A673 (cell line): Measurements from ENCODE around the gene TMEM223. TPM values are rescaled to one million over a fixed set of nuclear protein-coding genes. Genes with fewer than 3 reads are reported as not detected.
A peak's percentile ranks its signal among the peaks of the same experiment; 100 is the strongest.

ENCODE experiments used
- BruUV-seq: library from RNA; stranded (reverse); fragments of 400-500 nt; replicated peaks from 2 replicates; lab custom pipeline; 2021; lab: Mats Ljungman, UMichigan
- CTCF ChIA-PET: fragments of 300-600 bp; sonication (Branson Sonifier 250); formaldehyde crosslinking; loops from one replicate; lab custom pipeline; 2022; ENCODE audit warnings: antibody characterized with exemption; lab: Charles Lee
- POLR2A ChIA-PET: fragments of 300-600 bp; sonication (Branson Sonifier 250); formaldehyde crosslinking; loops from one replicate; lab custom pipeline; 2022; ENCODE audit warnings: antibody characterized with exemption; ENCODE audit not compliant: low non-redundant PET; lab: Charles Lee
- DNase-seq: peaks from one replicate; pipeline ENCODE4 v3.0.0-alpha.2; 2015; ENCODE audit warnings: low spot score
- H3K27ac ChIP-seq: fragments of 200-600 bp; sonication (generic); 2 replicates; pipeline ENCODE4 v1.5.1; 2016; ENCODE audit warnings: mixed run types, low read depth, mild to moderate bottlenecking, mixed read lengths, antibody characterized with exemption, low read length; ENCODE audit not compliant: poor library complexity, severe bottlenecking
- H3K27me3 ChIP-seq: fragments of 200-600 bp; sonication (generic); replicated peaks from 2 replicates; pipeline ENCODE4 v1.6.1; 2017; ENCODE audit warnings: mixed run types, low read depth, mild to moderate bottlenecking, mixed read lengths, antibody characterized with exemption, low read length; ENCODE audit not compliant: insufficient read depth, poor library complexity
- H3K36me3 ChIP-seq: fragments of 200-600 bp; sonication (generic); 2 replicates; pipeline ENCODE4 v1.6.1; 2016; ENCODE audit warnings: mixed run types, mild to moderate bottlenecking, mixed read lengths, antibody characterized with exemption, low read length; ENCODE audit not compliant: insufficient read depth, poor library complexity, severe bottlenecking
- H3K4me1 ChIP-seq: fragments of 200-600 bp; sonication (generic); 2 replicates; pipeline ENCODE4 v1.6.1; 2017; ENCODE audit warnings: mixed run types, mild to moderate bottlenecking, mixed read lengths, antibody characterized with exemption, low read length; ENCODE audit not compliant: insufficient read depth, poor library complexity, severe bottlenecking
- H3K4me3 ChIP-seq: fragments of 200-600 bp; sonication (generic); 2 replicates; pipeline ENCODE4 v1.5.1; 2016; ENCODE audit warnings: low read depth, mixed run types, mild to moderate bottlenecking, mixed read lengths, low read length; ENCODE audit not compliant: poor library complexity, severe bottlenecking
- H3K9me3 ChIP-seq: fragments of 200-600 bp; sonication (generic); 2 replicates; pipeline ENCODE4 v1.6.1; 2016; ENCODE audit warnings: mixed run types, low read depth, mild to moderate bottlenecking, mixed read lengths, antibody characterized with exemption, low read length; ENCODE audit not compliant: poor library complexity, severe bottlenecking
- EZH2 ChIP-seq: fragments of 200-600 bp; sonication (generic); IDR thresholded peaks from 2 replicates; pipeline ENCODE4 v1.6.1; 2017; ENCODE audit warnings: borderline replicate concordance, low read depth, mild to moderate bottlenecking, mixed read lengths, antibody characterized with exemption, low read length; ENCODE audit not compliant: poor library complexity, severe bottlenecking
- intact Hi-C: fragments of 100-400 bp; cut with micrococcal nuclease; formaldehyde crosslinking; loops from one replicate; pipeline ENCODE4 v1.10.0; 2022; ENCODE audit not compliant: unreplicated experiment
- total RNA-seq: library from RNA; stranded (reverse); gene quantifications from 2 replicates; pipeline ENCODE4 v1.2.3, GENCODE V29; 2021
- TF ChIP-seq, protein P1 (sequence below): fragments of 300-800, 200-600 bp; sonication (generic); conservative IDR thresholded peaks from 2 replicates; pipeline ENCODE4 v1.5.1; 2017; ENCODE audit warnings: low read depth, mild to moderate bottlenecking, antibody characterized with exemption, low read length, moderate library complexity, mixed read lengths

The TMEM223 gene
- total RNA-seq, 1 experiment from 2014 or later, result 29.3 TPM

GRCh38 chr11:62805076-62805892, 13.5 kb upstream of the TMEM223 start, which contains the start of gene NXF1:
Gene NXF1, minus strand, starts transcription at chr11:62805440. Its CDS starts 84 bp downstream, at chr11:62805356.
- Histone ChIP-seq H3K4me3 (peak within 1 kb of the TSS; percentile 82), H3K4me1 (peaks cover 19% of the 10 kb centered on the region), H3K36me3 (peaks cover 35% of the 10 kb centered on the region), H3K27ac (peak within 1 kb of the TSS; percentile 87), H3K27me3 (no peaks in the 10 kb centered on the region), H3K9me3 (no peaks in the 10 kb centered on the region)
- DNase-seq, result peak; percentile 96
- intact Hi-C loops, result no loop called here
- BruUV-seq, result no TSS peak
- TF ChIP-seq EZH2, result no peak
- TF ChIP-seq, protein P1, sequence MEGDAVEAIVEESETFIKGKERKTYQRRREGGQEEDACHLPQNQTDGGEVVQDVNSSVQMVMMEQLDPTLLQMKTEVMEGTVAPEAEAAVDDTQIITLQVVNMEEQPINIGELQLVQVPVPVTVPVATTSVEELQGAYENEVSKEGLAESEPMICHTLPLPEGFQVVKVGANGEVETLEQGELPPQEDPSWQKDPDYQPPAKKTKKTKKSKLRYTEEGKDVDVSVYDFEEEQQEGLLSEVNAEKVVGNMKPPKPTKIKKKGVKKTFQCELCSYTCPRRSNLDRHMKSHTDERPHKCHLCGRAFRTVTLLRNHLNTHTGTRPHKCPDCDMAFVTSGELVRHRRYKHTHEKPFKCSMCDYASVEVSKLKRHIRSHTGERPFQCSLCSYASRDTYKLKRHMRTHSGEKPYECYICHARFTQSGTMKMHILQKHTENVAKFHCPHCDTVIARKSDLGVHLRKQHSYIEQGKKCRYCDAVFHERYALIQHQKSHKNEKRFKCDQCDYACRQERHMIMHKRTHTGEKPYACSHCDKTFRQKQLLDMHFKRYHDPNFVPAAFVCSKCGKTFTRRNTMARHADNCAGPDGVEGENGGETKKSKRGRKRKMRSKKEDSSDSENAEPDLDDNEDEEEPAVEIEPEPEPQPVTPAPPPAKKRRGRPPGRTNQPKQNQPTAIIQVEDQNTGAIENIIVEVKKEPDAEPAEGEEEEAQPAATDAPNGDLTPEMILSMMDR, result peak; percentile 12; the same call in 1 of the 2 replicates
- POLR2A ChIA-PET, result interaction anchor here (0.5 kb wide), 1 partner anchor 308 kb away, joined by 4 read pairs; no protein-coding TSS in a partner anchor
- CTCF ChIA-PET, result no interaction called here

DNA sequence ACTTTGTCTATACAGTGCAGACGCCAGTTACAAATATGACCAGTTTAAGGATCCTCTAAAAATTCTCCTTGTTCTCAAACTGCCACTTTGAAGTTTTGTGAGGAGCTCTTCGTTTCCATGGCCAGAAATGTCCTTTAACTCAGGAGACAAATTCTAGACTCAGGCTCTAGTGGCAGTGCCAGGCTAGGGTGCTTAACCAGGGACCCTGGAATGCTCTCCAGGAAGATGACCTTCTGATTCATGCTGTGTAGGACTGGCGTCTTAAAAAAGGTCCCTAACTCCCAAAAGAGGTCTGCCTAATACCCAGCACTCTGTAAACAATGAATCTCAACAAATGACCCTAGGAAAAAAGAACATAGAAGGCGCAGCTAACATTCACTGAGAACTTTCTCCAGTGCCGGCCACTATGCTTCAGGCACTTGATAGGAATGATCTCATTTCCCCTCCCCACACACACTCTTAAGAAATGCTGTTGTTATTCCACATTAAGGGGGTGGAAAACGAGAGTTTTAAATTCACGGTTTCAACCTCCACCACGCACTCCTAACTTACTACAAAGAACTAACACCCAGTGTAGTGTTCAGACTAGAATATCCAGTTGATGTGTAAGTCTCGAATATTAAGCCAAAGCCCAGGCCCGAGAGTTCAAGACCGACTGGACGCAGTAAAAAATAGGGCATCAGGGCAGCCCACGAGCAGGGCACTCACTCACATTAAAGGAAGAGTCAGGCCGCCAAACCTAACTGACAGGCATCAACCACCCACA, 12.7 kb upstream of the TMEM223 start:
- intact Hi-C loops, result no loop called here
- TSS peak; percentile 73 for BruUV-seq

GRCh38 chr11:62801071-62801470, 9.3 kb upstream of the TMEM223 start:
- Histone ChIP-seq H3K27ac (no peak overlapping the region), H3K4me3 (no peak overlapping the region), H3K4me1 (peaks cover 11% of the 10 kb centered on the region), H3K9me3 (no peaks in the 10 kb centered on the region), H3K27me3 (no peaks in the 10 kb centered on the region), H3K36me3 (peaks cover 77% of the 10 kb centered on the region)
- ChIA-PET POLR2A (no interaction called here), CTCF (interaction anchor here (0.5 to 0.6 kb wide), 2 partner anchors 29 to 61 kb away, joined by 4 read pairs; no protein-coding TSS in a partner anchor)
- BruUV-seq, result no TSS peak
- TF ChIP-seq, protein P1, result no peak
- TF ChIP-seq EZH2, result no peak
- DNase-seq, result no peak
- intact Hi-C loops, result no loop called here

More for the DNA sequence above, 12.7 kb upstream of the TMEM223 start:
- Histone ChIP-seq H3K9me3 (no peaks in the 10 kb centered on the region), H3K36me3 (peaks cover 43% of the 10 kb centered on the region), H3K4me3 (peak overlapping the region; percentile 82), H3K4me1 (peaks cover 19% of the 10 kb centered on the region), H3K27me3 (no peaks in the 10 kb centered on the region), H3K27ac (peak overlapping the region; percentile 87)
- DNase-seq, result no peak
- no peak for TF ChIP-seq EZH2
- TF ChIP-seq, protein P1, result no peak
- POLR2A ChIA-PET, result no interaction called here
- CTCF ChIA-PET, result no interaction called here
